ENCODE data around the gene MMRN1. TPM values are rescaled to one million over a fixed set of nuclear protein-coding genes. Genes with fewer than 3 reads are reported as not detected.

MMRN1 gene
- total and polyA plus RNA-seq, 2 donors = 41.0 to 85.7 TPM

DNA sequence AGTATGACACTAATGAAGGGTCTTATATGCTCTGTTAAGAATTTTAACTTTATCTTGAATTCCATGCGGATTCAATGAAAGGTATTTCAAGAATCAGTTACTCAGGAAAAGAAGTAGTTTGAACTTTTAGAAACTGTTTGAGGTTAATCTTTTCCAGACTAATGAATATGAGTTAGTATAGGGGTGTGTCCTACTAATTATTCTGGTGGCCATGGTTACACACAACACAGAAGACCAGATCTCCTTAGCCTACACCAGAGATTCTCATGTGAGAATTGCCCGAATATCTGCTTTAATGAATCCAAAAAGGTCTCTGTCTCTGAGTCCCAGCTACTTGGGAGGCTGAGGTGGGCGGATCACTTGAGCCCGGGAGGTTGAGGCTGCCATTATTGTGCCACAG, 100.4 kb downstream of the MMRN1 start:
- H3K4me1 ChIP-seq (ENCODE audit: insufficient read depth) = no peaks in the 10 kb centered on the region
- H3K4me3 ChIP-seq (ENCODE audit: low read depth, low read length) = no peak overlapping the region
- WGBS = 77% methylated on average over 4 of the region's 4 CpGs
- DNase-seq (ENCODE audit: extremely low spot score) = no peak
- H3K36me3 ChIP-seq (ENCODE audit: insufficient read depth) = no peaks in the 10 kb centered on the region
- no peak overlapping the region for H3K27ac ChIP-seq (ENCODE audit: low read depth)

DNA sequence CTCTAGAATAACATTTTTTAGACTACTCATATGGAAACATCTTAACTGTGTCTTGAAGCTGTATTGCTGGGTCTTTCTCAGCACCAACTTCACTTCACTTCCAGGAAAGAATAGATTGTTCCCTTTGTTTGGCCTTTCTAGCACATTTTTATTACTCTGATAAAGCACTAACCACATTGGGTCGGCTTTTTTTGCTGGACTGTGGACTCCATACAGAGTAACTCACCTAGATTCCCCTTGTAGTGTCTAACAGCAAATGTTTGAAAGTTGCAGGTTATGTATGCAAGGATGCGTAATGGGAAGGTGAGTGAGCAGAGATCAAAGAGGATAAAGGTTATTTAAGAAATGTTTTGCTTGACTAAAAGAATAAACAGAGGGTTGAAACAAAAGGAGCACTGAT, 101.2 kb downstream of the MMRN1 start:
- Histone ChIP-seq H3K4me1 (ENCODE audit: insufficient read depth) (no peaks in the 10 kb centered on the region), H3K4me3 (ENCODE audit: low read depth, low read length) (no peak overlapping the region)
- WGBS = 60% methylated on average over 2 of the region's 2 CpGs

DNA sequence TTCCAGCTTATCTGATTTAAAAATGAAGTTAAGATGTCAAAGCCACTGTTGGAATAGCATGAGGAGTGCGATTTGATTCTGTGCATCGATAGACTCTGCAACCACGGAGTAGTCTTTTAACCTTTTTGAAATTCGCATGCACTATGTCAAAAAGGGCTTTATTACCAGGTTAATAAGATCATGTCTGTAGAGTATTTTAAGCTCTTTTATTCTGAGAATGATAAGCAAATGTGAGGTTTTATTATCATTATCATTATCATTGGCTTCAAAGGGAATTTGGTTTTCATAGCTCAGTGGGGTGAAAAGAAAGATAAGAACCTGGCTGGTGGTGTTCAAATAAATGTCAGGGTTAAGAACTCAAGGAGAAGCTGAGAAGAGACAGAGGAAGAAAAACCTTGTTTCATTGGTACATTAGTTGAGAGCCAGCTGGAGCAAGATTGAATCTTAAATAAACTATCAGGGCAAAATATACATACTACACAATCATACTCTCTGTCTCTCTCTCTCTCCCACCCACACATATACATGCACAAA, 102.6 kb downstream of the MMRN1 start:
- 20% methylated on average over 4 of the region's 4 CpGs for WGBS
- DNase-seq (ENCODE audit: extremely low spot score) = no peak
- no peak overlapping the region for H3K4me3 ChIP-seq (ENCODE audit: low read depth, low read length)
- H3K4me1 ChIP-seq (ENCODE audit: insufficient read depth) = no peaks in the 10 kb centered on the region
- H3K36me3 ChIP-seq (ENCODE audit: insufficient read depth) = no peaks in the 10 kb centered on the region
- H3K27ac ChIP-seq (ENCODE audit: low read depth) = no peak overlapping the region

More for the DNA sequence above, 101.2 kb downstream of the MMRN1 start:
- no peak for DNase-seq (ENCODE audit: extremely low spot score)
- no peaks in the 10 kb centered on the region for H3K36me3 ChIP-seq (ENCODE audit: insufficient read depth)
- H3K27ac ChIP-seq (ENCODE audit: low read depth) = no peak overlapping the region

DNA sequence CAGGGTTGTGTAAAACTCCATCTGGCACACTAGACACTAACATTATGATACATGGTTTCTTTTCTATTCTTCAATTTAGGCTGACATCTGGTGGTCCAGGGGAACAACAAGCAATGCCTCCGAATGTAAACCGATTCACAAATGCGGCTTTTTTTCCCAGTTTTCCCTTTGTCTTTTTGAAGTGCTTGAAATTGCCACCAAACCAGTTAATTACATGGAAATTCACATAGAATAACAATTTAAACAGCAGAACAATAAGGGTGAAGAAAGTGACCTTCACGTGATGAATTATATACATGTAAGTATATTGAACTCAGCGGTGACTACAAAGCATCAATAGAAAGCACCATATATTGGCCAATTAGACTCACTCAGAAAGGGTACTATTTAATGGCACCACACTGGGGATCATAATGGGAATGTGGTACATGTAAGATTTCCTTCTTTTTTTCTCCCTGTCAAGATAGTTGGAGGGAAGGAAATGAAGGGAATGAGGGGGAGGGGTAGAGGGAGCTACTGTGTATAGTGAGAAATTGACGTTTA, 103.9 kb downstream of the MMRN1 start:
- Histone ChIP-seq H3K36me3 (ENCODE audit: insufficient read depth) (no peaks in the 10 kb centered on the region), H3K4me1 (ENCODE audit: insufficient read depth) (no peaks in the 10 kb centered on the region), H3K4me3 (ENCODE audit: low read depth, low read length) (no peak overlapping the region), H3K27ac (ENCODE audit: low read depth) (no peak overlapping the region)
- WGBS = 62% methylated on average over 6 of the region's 6 CpGs
- no peak for DNase-seq (ENCODE audit: extremely low spot score)

DNA sequence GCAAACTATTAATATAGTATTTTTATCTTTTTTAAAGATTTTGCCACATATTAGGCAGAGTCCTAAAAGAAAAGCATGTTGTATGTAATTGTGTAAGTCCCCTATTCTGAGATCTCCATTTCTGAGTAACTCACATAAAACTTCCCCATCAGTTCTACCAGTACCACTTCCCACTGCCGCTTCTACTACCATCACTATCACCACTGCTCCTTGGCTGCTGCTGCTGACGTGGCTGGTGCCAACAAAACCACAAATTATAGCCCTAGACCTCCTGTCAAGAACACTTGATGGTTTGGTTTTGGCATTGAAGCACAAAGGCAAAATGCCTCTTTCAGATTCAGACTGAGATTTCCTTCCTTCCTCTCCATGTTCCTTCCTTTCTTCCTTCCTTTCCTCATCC, 106.4 kb downstream of the MMRN1 start:
- no peak for DNase-seq (ENCODE audit: extremely low spot score)
- H3K27ac ChIP-seq (ENCODE audit: low read depth) = no peak overlapping the region
- 24% methylated on average over 2 of the region's 2 CpGs for WGBS

DNA sequence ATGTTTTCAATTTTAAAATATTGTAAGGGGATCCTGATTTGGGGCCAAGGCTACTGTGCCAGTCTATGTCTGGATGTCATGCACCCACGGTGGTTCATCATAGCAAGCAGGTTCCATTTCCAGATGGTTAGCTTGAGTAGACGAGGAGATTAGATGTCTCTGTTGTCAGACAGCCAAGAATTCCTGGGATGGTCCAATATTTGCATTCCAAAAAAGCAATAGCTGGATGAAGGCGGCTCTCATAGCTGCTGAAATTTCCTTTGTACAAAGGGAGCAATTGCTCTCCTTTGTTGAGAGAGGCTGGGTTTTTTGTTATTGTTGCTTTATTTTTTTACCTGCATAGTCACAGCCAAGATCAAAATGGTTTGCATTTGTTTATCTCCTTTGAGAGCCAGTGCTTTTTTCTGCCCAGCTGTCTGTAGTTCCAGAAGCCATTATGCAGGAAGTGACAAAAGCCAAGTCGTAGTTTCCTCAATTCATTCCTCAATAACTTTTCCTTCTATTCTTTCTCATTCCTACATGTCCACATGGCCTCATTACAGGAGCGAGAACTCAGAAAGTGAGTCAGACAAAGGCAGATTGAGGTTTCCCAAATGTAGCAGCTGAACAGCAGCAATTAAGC, 107.9 kb downstream of the MMRN1 start:
- Histone ChIP-seq H3K27ac (ENCODE audit: low read depth) (no peak overlapping the region), H3K4me1 (ENCODE audit: insufficient read depth) (no peaks in the 10 kb centered on the region), H3K36me3 (ENCODE audit: insufficient read depth) (no peaks in the 10 kb centered on the region), H3K4me3 (ENCODE audit: low read depth, low read length) (no peak overlapping the region)
- WGBS = 36% methylated on average over 5 of the region's 5 CpGs
- DNase-seq (ENCODE audit: extremely low spot score) = no peak

More for the DNA sequence above, 106.4 kb downstream of the MMRN1 start:
- Histone ChIP-seq H3K4me1 (ENCODE audit: insufficient read depth) (no peaks in the 10 kb centered on the region), H3K36me3 (ENCODE audit: insufficient read depth) (no peaks in the 10 kb centered on the region), H3K4me3 (ENCODE audit: low read depth, low read length) (no peak overlapping the region)

Other genes starting within 250 kb of the MMRN1 start
- gene SNCA, start 57.7 kb upstream of the MMRN1 start, total RNA-seq = 24.4 TPM
- gene SNCA, start 57.7 kb upstream of the MMRN1 start, polyA plus RNA-seq = 10.8 TPM
- 88.0 TPM for gene CCSER1, start 232.5 kb downstream of the MMRN1 start, total RNA-seq
- gene CCSER1, start 232.5 kb downstream of the MMRN1 start, polyA plus RNA-seq = 1.4 TPM